Measurements from ENCODE around the gene SPRED1.
"Not testable (repeated sequence)": the region's sequence is repeated elsewhere in the genome, so short reads cannot be mapped to it uniquely, and the experiment has no call there.

SPRED1 gene

DNA sequence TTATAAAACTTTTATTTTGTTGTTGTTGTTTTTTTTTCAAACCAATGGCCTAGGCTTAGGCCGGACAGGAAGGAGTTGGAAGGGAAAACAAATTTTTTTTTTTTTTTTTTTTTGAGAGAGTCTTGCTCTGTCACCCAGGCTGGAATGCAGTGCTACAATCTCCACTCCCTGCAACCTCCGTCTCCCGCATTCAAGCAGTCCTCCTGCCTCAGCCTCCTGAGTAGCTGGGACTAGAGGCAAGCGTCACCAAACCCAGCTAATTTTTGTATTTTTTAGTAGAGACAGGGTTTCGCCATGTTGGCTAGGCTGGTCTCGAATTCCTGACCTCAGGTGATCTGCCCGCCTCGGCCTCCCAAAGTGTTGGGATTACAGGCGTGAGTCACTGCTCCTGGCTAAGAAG lies 15.6 kb upstream of the SPRED1 start:
- not testable (repeated sequence) for DNase-seq

- DNase-seq = no peak
These were observed 14.3 kb upstream of the SPRED1 start for GRCh38 chr15:38238311-38238710.

DNA sequence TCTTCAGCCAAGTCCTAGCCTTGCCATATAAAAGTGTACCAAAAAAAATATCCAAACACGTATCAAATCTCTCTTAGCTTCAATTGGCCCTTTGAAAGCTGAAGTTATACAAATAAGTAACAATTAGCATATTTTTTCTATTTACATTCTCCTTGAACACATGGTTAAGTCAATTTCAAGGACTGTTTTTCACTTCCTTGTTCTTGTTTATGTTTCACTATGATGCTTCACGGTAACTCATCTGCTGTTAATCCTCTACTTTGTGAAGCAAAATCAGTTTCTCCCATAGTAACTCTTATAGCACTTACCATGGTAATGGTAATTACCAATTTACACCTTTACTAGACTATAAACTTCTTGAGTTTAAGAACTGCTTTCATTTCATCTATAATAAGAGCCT lies 10.6 kb upstream of the SPRED1 start:
- no peak for DNase-seq

DNA sequence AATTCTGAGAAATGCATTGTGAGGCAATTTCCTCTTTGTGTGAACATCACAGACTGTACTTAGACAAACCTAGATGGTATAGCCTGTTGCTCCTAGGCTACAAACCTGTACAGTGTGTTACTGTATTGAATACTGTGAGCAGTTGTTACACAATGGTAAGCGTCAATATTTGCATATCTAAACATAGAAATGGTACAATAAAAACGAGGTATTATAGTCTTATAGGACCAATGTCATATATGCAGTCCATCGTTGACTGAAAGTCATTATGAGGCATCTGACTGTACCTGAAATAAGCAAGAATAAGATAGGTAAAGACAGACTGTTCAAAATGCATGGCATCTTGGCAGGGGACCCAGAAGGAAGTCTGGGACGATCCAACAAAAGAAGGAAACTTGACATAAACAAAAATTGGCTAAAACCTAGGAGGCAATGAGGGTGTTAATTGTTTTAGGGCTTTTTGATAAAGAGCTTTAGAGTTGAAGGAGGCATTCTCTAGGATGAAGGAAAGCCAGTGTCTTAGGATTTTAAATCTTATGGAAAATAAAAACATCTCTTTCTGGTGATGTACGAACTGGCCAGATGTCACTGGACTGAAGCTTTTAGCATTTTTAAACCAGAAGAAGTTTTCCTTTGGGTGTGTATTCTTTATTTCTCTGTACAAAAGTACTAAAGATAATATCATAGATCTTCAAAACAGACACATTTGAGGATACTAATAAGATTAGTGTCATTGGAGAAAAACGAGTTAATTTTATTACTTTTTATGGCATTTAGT lies 9.2 kb upstream of the SPRED1 start:
- no peak for DNase-seq

DNA sequence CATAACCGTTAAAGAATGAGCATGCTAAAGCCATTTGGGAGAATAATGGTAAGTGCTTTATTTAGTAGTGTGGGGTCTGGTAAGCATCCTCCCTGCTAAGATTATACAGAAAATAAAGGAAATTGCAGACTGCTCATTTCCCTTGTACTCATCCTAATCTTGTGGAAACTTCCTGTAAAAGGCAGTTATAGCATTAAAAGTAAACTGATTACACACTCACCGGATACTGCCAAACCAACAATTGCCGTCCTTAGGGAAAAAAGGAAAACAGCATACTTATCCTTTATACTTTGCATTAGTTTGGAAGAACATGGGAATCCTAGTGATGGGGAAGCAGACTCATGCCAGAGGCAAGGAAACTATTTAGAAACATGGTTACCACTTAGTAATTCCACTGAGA lies 5.3 kb upstream of the SPRED1 start:
- DNase-seq = no peak

GRCh38 chr15:38253351-38253781 lies 730 bp downstream of the SPRED1 start:
- DNase-seq = no peak

GRCh38 chr15:38254051-38254883 lies 1.6 kb downstream of the SPRED1 start:
- DNase-seq = peak; percentile 70

GRCh38 chr15:38255690-38256089 lies 3.1 kb downstream of the SPRED1 start:
- no peak for DNase-seq

DNA sequence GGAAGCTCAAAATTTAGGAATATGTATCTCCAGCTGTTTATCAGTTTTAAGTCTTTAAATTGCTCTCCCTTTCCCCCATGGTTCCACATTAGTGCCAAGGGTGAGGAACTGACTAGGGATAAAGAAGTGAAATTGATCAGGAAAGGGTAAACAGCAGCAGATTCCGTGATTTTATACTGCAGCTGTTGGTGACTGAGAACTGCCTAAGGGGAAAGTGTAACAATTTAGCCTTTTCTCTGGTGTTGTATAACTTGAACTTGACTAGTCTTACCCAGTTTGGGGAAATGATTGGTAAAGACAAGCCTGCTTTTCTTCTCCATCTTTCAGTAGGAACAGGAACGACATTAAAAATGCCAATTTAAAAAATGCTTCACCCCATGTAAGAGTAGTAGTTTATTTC lies 5.0 kb downstream of the SPRED1 start:
- no peak for DNase-seq

GRCh38 chr15:38259134-38259533 lies 6.5 kb downstream of the SPRED1 start:
- no peak for DNase-seq

- no peak for DNase-seq
These were observed 7.4 kb downstream of the SPRED1 start for GRCh38 chr15:38260077-38260476.

DNA sequence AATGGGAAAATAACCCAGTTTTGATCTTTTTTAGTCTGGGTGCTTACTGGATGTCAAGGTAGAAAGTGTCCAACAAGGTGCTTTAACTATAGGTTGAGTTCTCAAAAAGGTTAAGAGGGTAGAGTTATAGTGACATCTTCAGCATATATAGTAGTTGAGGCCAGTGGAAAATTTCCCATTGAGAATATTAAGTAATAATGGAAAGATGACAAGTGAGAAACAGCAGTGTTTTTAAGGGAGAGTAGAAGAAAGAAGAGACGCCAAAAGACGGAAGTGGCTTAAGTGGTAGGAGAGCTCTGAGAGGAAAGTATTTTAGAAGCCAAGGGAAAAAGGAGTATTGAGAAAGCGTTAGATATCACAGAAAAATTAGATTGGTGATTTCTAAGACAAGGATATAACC lies 10.6 kb downstream of the SPRED1 start:
- no peak for DNase-seq

DNA sequence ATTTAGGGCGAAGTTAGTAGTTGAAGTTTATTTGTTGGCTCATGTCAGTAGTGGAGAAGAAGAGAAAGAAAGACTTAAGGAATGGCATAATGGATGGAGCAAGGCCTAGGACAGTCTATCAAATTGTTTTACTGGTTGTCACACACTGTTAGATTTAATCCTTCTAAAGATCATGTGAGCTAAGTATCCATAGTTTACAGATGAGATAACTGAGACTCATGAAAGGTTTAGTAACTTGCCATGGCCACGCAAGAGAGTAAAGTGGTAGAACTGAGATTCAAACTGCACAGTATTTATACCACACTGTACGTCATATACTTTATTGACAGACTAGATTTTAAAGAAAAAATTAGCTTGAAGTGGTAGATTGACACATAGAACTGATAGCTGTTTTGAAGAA lies 11.4 kb downstream of the SPRED1 start:
- DNase-seq = no peak

DNA sequence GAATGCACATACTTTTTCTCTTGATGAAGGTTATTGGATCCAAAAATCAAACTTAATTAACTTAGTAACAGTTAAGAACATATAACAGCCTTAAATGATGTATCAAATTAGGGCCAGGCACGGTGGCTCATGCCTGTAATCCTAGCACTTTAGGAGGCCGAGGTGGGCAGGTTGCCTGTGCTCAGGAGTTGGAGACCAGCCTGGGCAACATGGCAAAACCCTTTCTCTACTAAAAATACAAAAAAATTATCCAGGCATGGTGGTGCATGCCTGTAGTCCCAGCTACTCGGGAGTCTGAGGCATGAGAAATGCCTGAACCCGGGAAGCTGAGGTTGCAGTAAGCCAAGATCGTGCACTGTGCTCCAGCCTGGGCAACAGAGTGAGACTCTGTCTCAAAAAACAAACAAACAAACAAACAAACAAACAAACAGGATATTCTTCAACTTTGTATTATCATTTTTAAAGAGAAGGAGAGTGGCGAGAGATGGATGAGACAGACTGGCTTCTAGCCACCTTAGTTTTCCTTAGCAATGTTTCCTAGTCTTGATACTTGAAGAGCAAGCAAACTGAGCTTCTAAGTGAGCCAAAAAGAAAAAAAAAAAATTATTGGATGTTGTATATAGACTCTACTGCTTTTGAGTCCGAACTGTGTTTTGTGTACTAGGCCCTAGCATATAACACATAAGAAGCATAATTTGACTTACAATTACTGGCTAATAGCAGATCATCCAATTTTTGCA lies 13.8 kb downstream of the SPRED1 start:
- no peak for DNase-seq

DNA sequence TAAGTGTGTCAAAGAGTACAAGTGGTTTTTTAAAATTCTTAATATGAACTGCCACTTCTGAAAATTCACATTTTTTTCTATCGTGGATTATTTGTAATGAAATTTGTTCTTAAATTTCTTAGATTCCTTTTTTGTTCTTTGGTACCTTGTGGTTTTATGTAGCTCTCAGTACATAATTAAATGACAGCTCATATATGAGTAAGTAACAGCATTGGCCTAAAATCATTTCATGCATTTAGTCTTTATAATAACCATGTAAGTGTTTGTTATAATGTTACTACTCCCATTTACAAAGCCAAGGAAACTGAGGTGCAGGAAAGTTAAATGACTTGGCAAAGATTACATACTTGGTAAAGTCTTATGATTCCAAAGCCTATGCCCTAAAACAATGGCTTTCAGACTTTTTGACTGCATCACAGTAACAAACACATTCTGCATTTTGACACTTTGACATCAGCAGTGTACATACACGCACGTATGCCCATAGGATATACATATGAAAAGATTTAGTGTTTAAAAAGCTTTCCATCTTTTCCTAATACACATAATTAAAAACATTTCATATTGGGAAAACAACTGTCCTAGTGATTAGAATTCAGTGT lies 14.9 kb downstream of the SPRED1 start:
- DNase-seq = no peak

GRCh38 chr15:38271144-38271543 lies 18.5 kb downstream of the SPRED1 start:
- DNase-seq = no peak

DNA sequence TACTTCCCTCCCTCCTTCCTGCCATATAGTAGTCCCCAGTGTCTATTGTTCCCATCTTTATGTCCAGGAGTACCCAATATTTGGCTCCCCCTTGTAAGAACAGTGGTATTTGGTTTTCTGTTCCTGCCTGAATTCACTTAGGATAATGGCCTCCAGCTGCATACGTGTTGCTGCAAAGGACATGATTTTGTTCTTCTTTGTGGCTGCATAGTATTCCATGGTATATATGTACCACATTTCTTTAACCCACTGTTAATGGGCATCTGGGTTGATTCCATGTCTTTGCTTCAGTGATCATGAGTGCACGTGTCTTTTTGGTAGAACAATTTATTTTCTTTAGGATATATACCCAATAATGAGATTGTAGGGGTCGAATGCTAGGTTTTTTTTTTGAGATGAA lies 19.3 kb downstream of the SPRED1 start:
- no peak for DNase-seq

DNA sequence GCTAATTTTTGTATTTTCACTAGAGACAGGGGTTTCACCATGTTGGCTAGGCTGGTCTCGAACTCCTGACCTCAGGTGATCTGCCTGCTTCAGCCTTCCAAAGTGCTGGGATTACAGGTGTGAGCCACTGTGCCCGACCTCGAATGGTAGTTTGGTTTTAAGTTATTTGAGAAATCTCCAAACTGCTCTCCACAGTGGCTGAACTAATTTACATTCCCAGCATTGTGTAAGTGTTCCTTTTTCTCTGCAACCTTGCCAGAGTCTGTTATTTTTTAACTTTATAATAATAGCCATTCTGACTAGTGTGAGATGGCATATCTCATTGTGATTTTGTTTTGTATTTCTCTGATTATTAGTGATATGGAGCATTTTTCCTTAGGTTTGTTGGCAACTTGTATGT lies 19.8 kb downstream of the SPRED1 start:
- not testable (repeated sequence) for DNase-seq

- no peak for DNase-seq
These were observed 21.5 kb downstream of the SPRED1 start for GRCh38 chr15:38274135-38274534.

DNA sequence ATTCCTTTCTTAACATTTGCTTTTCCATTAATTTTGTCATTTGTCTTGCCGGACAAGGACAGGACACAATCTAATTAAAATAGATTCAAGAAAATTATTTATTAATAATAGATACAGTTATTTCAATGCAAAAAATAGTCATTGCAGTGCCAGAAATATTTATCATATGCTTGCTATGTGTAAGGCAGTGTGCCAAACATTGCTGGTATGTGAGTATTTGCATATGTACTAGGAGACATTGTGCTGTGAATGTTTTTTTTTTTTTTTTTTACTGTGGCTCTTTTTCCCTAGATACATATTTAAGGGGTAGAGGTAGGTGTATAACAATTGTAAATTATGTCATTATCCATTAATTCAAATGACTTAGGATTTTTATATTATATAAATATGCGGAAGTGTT lies 23.3 kb downstream of the SPRED1 start:
- DNase-seq = no peak

- DNase-seq = not testable (repeated sequence)
These were observed 24.6 kb downstream of the SPRED1 start for GRCh38 chr15:38277281-38277680.

DNA sequence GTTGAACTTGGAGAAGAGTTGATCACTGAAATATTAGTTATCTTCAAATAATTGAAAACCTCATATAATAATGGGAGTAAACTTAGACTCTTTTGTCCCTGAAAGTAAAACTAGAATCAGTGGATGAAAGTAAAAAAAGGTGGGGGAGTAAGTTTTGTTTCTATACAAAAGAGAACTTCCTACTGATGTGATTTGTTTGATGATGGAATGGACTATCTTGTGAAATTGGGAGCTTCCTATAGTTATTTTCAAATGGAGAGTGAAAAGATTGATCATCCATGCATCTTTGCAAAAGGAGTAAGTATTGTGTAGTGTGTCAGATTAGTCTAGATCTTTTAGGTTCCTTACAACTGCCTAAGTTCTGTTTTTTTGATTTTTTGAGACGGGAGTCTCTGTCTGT lies 28.4 kb downstream of the SPRED1 start:
- DNase-seq = no peak

DNA sequence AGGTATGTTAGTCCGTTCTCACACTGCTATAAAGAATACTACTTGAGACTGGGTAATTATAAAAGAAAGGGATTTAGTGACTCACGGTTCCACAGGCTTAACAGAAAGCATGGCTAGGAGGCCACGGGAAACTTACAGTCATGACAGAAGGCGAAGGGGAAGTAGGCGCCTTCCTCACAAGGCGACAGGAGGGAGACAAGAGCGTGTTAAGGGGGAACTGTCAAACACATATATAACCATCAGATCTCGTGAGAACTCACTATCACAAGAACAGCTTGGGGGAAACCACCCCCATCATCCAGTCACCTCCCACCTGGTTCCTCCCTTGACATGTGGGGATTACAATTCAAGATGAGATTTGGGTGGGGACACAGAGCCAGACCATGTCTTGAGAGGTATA lies 30.4 kb downstream of the SPRED1 start:
- DNase-seq = no peak

All from retina (tissue), 1 donor.